Mesenchymal stem cell (in vitro differentiated cells and primary cell): ENCODE results near the gene COL4A2.

Experiments used
- DNase-seq: peaks from one replicate; pipeline ENCODE4 v3.0.0-alpha.2; 2013
- H2AFZ ChIP-seq: one replicate; pipeline ENCODE4 v1.6.1; 2013; ENCODE audit warnings: low read depth, mild to moderate bottlenecking, control low read depth, inconsistent platforms, low read length, moderate library complexity
- H2AK5ac ChIP-seq: 2 replicates; pipeline ENCODE4 v1.6.1; 2013; ENCODE audit warnings: low read length, moderate library complexity, mild to moderate bottlenecking, inconsistent platforms; ENCODE audit not compliant: severe bottlenecking
- H2BK120ac ChIP-seq: one replicate; pipeline ENCODE4 v1.6.1; 2013; ENCODE audit warnings: low read depth, mild to moderate bottlenecking, inconsistent platforms, low read length, moderate library complexity
- H2BK12ac ChIP-seq, 2 experiments: one replicate each; pipeline ENCODE4 v1.6.1; 2013; ENCODE audit warnings: inconsistent platforms in 2 of 2, low read length in 2 of 2, mild to moderate bottlenecking in 2 of 2, moderate library complexity in 2 of 2, control low read depth in 1 of 2
- H2BK15ac ChIP-seq: one replicate; pipeline ENCODE4 v1.6.1; 2013; ENCODE audit warnings: mild to moderate bottlenecking, low read depth, inconsistent platforms; ENCODE audit not compliant: poor library complexity, severe bottlenecking
- H2BK5ac ChIP-seq: 2 replicates; pipeline ENCODE4 v1.6.1; 2013; ENCODE audit warnings: low read depth, mild to moderate bottlenecking, low read length, control low read depth, inconsistent platforms; ENCODE audit not compliant: poor library complexity, severe bottlenecking
- H3K14ac ChIP-seq, 2 experiments: one replicate each; pipeline ENCODE4 v1.6.1; 2013; ENCODE audit warnings: inconsistent platforms in 2 of 2, low read length in 2 of 2, control low read depth in 1 of 2, mild to moderate bottlenecking in 1 of 2, moderate library complexity in 1 of 2
- H3K18ac ChIP-seq, 2 experiments: one replicate each; pipeline ENCODE4 v1.6.1; 2013; ENCODE audit warnings: inconsistent platforms in 2 of 2, low read length in 2 of 2, control low read depth in 1 of 2, low read depth in 1 of 2, mild to moderate bottlenecking in 1 of 2
- H3K23ac ChIP-seq, 2 experiments: one replicate each; pipeline ENCODE4 v1.6.1; 2013; ENCODE audit warnings: inconsistent platforms in 2 of 2, low read length in 2 of 2, mild to moderate bottlenecking in 2 of 2, moderate library complexity in 2 of 2, control low read depth in 1 of 2
- H3K27ac ChIP-seq: 2 replicates; pipeline ENCODE4 v1.5.1; 2013; ENCODE audit warnings: mild to moderate bottlenecking, moderate library complexity, low read length, control low read depth, inconsistent platforms; ENCODE audit not compliant: poor library complexity, severe bottlenecking
- H3K27me3 ChIP-seq, 2 experiments: 2 replicates each; pipeline versions ENCODE4 v1.6.1 to v1.7.0; 2013; ENCODE audit warnings: low read length in 2 of 2, mild to moderate bottlenecking in 2 of 2, moderate library complexity in 2 of 2, control low read depth in 1 of 2, inconsistent platforms in 1 of 2; ENCODE audit not compliant: control insufficient read depth in 1 of 2, insufficient read depth in 1 of 2
- H3K36me3 ChIP-seq, 2 experiments: 2 replicates each; pipeline versions ENCODE4 v1.6.1 to v1.7.0; 2013; ENCODE audit warnings: low read length in 2 of 2, control low read depth in 1 of 2, inconsistent platforms in 1 of 2, low read depth in 1 of 2, mild to moderate bottlenecking in 1 of 2; ENCODE audit not compliant: insufficient read depth in 2 of 2, control insufficient read depth in 1 of 2
- H3K4ac ChIP-seq, 2 experiments: one replicate each; pipeline ENCODE4 v1.6.1; 2013; ENCODE audit warnings: inconsistent platforms in 2 of 2, low read length in 2 of 2, mild to moderate bottlenecking in 2 of 2, moderate library complexity in 2 of 2, control low read depth in 1 of 2, low read depth in 1 of 2
- H3K4me1 ChIP-seq: 2 replicates; pipeline ENCODE4 v1.6.1; 2013; ENCODE audit warnings: low read depth, low read length, control low read depth; ENCODE audit not compliant: control insufficient read depth, insufficient read depth
- H3K4me2 ChIP-seq: 2 replicates; pipeline ENCODE4 v1.6.1; 2013; ENCODE audit warnings: low read length, mild to moderate bottlenecking, inconsistent platforms; ENCODE audit not compliant: poor library complexity, severe bottlenecking
- H3K4me3 ChIP-seq, 2 experiments: 2 replicates each; pipeline versions ENCODE4 v1.5.1 to v1.7.0; 2013; ENCODE audit warnings: low read length in 2 of 2, mild to moderate bottlenecking in 2 of 2, control low read depth in 1 of 2, low read depth in 1 of 2; ENCODE audit not compliant: insufficient read depth in 1 of 2
- H3K79me1 ChIP-seq: replicated peaks from 2 replicates; pipeline ENCODE4 v1.6.1; 2013; ENCODE audit warnings: mild to moderate bottlenecking, control low read depth, low read length, inconsistent platforms; ENCODE audit not compliant: poor library complexity, severe bottlenecking
- H3K9ac ChIP-seq: 2 replicates; pipeline ENCODE4 v1.7.0; 2013; ENCODE audit warnings: mild to moderate bottlenecking, low read length, moderate library complexity
- H3K9me3 ChIP-seq: 2 replicates; pipeline ENCODE4 v1.7.0; 2013; ENCODE audit warnings: mild to moderate bottlenecking, low read length; ENCODE audit not compliant: control insufficient read depth
- H4K8ac ChIP-seq: one replicate; pipeline ENCODE4 v1.6.1; 2013; ENCODE audit warnings: inconsistent platforms, mild to moderate bottlenecking, low read length, moderate library complexity
- H4K91ac ChIP-seq: one replicate; pipeline ENCODE4 v1.6.1; 2013; ENCODE audit warnings: mild to moderate bottlenecking, low read length, inconsistent platforms
- WGBS: methylation state at CpG from one replicate; pipeline ENCODE4 v1.1.7; 2013; ENCODE audit warnings: mixed read lengths; 5-methylcytosine and 5-hydroxymethylcytosine counted together

Gene COL4A2

DNA sequence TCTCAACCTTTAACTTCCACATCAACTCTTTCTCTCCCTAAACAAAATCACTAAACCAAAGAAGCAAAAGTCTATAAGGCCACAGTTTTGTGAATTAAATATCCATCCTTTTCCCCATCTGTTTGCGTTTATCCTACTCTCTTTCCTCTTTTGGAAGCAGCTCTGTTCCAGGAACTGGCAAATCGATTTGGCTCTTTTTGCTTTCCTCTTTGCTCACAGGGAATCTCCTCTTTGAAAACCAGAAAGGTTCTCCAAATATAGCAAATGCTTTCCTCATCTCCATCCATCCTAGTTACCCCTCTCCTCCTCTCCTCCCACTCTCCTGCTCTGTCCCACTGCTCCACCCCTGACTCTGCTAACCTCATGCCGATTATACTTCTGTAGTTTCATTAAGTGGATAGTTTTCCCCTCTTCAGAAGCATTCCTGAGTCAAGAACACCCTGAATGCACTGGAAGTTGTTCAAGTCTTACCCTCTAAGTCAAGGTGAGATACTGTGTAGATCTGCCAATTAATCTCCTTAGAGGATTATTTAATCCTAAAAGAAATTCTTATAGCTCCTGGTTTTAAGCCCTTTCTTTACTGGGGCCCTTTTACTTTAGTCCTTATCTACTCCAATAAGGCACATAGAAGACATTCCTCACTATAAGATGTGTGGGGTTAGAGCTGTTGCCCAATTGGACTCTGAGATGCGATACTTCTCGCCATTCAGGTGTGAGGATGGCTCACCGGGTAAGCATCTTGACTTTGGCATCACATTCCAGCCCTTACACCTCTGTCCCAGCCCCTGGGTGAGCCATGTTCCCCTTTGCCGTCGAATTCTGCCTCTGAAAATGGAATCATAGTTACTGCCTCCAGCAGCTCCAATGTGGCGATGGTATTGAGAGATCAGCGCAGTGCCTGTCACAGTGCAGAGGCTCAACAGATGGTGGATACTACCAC is 67.6 kb downstream of the COL4A2 start:
- 96% methylated on average over 10 of the region's 10 CpGs for WGBS
- Histone ChIP-seq H3K4me3 (no peak overlapping the region), H3K14ac (no peak overlapping the region), H2BK15ac (no peak overlapping the region), H3K36me3 (peaks cover 0 to 20% of the 10 kb centered on the region in 2 experiments), H3K4me1 (peaks cover 26% of the 10 kb centered on the region), H3K79me1 (peaks cover 15% of the 10 kb centered on the region), H2AK5ac (no peak overlapping the region), H4K91ac (no peak overlapping the region), H2BK5ac (no peak overlapping the region), H2AFZ (no peak overlapping the region), H4K8ac (no peak overlapping the region), H3K4ac (no peak overlapping the region), H3K27me3 (no peaks in the 10 kb centered on the region), H3K9ac (peak overlapping the region; percentile 42), H3K4me2 (no peak overlapping the region), H3K9me3 (no peaks in the 10 kb centered on the region), H3K27ac (no peak overlapping the region), H2BK12ac (no peak overlapping the region), H2BK120ac (no peak overlapping the region), H3K23ac (no peak overlapping the region), H3K18ac (no peak overlapping the region)
- no peak for DNase-seq

DNA sequence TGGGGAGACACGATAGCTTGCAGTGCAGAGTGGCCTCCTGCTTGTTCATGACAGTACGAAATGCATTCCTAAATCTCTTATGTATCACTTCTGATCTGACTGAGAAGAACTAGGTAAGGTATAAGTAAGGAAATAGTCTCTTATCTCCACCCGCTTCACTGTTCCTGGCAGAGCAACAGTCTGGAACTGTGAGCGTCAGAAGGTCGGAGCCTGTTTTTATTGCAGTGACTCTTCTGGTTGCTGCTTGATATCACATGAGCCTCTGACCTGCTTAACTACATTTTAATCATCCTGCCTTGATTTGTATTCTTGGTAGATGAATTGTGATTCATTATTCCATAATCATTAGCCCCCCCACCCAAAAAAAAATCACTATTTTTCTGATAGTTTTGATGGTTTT is 69.0 kb downstream of the COL4A2 start:
- Histone ChIP-seq H2AFZ (no peak overlapping the region), H3K79me1 (peaks cover 20% of the 10 kb centered on the region), H3K9me3 (no peaks in the 10 kb centered on the region), H3K27me3 (no peaks in the 10 kb centered on the region), H2BK15ac (no peak overlapping the region), H4K91ac (no peak overlapping the region), H2BK5ac (no peak overlapping the region), H3K18ac (no peak overlapping the region), H3K4me3 (no peak overlapping the region), H2BK120ac (no peak overlapping the region), H4K8ac (no peak overlapping the region), H2BK12ac (no peak overlapping the region), H3K27ac (no peak overlapping the region), H3K23ac (no peak overlapping the region), H3K4me2 (no peak overlapping the region), H3K14ac (no peak overlapping the region), H3K9ac (no peak overlapping the region), H3K4me1 (peaks cover 36% of the 10 kb centered on the region), H2AK5ac (no peak overlapping the region), H3K4ac (no peak overlapping the region), H3K36me3 (peaks cover 0 to 29% of the 10 kb centered on the region in 2 experiments)
- DNase-seq = peak; percentile 40
- WGBS = 88% methylated on average over 3 of the region's 5 CpGs

GRCh38 chr13:110377178-110377825 is 70.2 kb downstream of the COL4A2 start:
- Histone ChIP-seq H3K9me3 (no peaks in the 10 kb centered on the region), H2BK15ac (no peak overlapping the region), H2BK5ac (no peak overlapping the region), H3K23ac (no peak overlapping the region), H3K79me1 (peaks cover 20% of the 10 kb centered on the region), H3K27ac (no peak overlapping the region), H4K8ac (peak overlapping the region; percentile 7), H3K4me2 (no peak overlapping the region), H3K4me3 (peak overlapping the region in 1 of 2 experiments; percentile 24), H3K4ac (peak overlapping the region in 1 of 2 experiments; percentile 24), H3K27me3 (no peaks in the 10 kb centered on the region), H2BK120ac (no peak overlapping the region), H3K4me1 (peaks cover 31% of the 10 kb centered on the region), H3K36me3 (peaks cover 0 to 30% of the 10 kb centered on the region in 2 experiments), H2AK5ac (no peak overlapping the region), H3K18ac (peak overlapping the region; percentile 11 to 13), H3K14ac (no peak overlapping the region), H2AFZ (no peak overlapping the region), H3K9ac (peak overlapping the region; percentile 50), H4K91ac (no peak overlapping the region), H2BK12ac (peak overlapping the region in 1 of 2 experiments; percentile 45)
- DNase-seq = no peak
- 96% methylated on average over 1 of the region's 6 CpGs for WGBS

GRCh38 chr13:110377826-110378201 is 70.7 kb downstream of the COL4A2 start:
- peaks cover 20% of the 10 kb centered on the region for H3K79me1 ChIP-seq
- peaks cover 0 to 30% of the 10 kb centered on the region in 2 experiments for H3K36me3 ChIP-seq
- no peak overlapping the region for H4K91ac ChIP-seq
- no peak overlapping the region for H2AFZ ChIP-seq
- H3K4me2 ChIP-seq = no peak overlapping the region
- H3K9ac ChIP-seq = peak overlapping the region; percentile 50
- H2AK5ac ChIP-seq = no peak overlapping the region
- no peak overlapping the region for H3K14ac ChIP-seq
- no peak overlapping the region for H3K18ac ChIP-seq
- peak overlapping the region in 1 of 2 experiments; percentile 24 for H3K4me3 ChIP-seq
- H2BK5ac ChIP-seq = no peak overlapping the region
- DNase-seq = no peak
- H3K4me1 ChIP-seq = peaks cover 31% of the 10 kb centered on the region
- no peaks in the 10 kb centered on the region for H3K27me3 ChIP-seq
- no peak overlapping the region for H2BK15ac ChIP-seq
- no peak overlapping the region for H4K8ac ChIP-seq
- WGBS = 98% methylated on average over 5 of the region's 5 CpGs
- no peak overlapping the region for H2BK120ac ChIP-seq
- no peak overlapping the region for H2BK12ac ChIP-seq
- no peak overlapping the region for H3K4ac ChIP-seq
- no peak overlapping the region for H3K23ac ChIP-seq
- no peak overlapping the region for H3K27ac ChIP-seq
- no peaks in the 10 kb centered on the region for H3K9me3 ChIP-seq
